ENCODE measurements around the gene MUCL3.
"Not testable (repeated sequence)": the region's sequence is repeated elsewhere in the genome, so short reads cannot be mapped to it uniquely, and the experiment has no call there.

The MUCL3 gene, protein sequence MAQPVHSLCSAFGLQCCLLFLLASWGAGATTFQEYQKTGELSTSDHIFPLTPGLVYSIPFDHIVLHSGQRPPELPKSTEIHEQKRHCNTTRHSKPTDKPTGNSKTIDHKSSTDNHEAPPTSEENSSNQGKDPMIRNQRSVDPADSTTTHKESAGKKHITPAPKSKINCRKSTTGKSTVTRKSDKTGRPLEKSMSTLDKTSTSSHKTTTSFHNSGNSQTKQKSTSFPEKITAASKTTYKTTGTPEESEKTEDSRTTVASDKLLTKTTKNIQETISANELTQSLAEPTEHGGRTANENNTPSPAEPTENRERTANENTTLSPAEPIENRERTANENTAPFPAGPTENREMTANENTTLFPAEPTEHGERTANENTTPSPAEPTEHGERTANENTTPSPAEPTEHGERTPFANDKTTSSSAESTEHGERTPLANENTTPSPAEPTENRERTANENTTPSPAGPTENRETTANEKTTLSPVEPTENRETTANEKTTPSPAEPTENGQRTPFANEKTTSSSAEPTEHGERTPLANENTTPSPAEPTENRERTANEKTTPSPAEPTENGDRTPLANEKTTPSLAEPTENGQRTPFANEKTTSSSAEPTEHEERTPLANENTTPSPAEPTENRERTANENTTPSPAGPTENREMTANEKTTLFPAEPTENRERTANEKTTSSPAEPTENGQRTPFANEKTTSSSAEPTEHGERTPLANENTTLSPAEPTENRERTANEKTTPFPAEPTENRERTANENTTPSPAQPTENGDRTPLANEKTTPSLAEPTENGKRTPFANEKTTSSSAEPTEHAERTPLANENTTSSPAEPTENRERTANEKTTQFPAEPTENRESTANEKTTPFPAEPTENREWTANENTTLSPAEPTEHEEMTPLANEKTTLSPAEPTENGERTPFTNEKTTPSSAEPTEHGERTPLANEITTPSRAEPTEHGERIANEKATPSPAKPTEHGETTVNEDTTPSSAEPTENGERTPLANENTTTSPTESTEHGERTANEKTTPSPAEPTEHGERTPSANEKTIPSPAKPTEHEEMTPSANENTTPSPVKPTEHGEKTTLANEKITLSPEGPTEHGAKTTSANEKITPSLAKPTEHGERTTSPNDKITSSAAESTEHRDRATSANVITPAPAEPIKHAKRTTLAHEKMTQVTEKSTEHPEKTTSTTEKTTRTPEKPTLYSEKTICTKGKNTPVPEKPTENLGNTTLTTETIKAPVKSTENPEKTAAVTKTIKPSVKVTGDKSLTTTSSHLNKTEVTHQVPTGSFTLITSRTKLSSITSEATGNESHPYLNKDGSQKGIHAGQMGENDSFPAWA (N-terminal part only)

DNA sequence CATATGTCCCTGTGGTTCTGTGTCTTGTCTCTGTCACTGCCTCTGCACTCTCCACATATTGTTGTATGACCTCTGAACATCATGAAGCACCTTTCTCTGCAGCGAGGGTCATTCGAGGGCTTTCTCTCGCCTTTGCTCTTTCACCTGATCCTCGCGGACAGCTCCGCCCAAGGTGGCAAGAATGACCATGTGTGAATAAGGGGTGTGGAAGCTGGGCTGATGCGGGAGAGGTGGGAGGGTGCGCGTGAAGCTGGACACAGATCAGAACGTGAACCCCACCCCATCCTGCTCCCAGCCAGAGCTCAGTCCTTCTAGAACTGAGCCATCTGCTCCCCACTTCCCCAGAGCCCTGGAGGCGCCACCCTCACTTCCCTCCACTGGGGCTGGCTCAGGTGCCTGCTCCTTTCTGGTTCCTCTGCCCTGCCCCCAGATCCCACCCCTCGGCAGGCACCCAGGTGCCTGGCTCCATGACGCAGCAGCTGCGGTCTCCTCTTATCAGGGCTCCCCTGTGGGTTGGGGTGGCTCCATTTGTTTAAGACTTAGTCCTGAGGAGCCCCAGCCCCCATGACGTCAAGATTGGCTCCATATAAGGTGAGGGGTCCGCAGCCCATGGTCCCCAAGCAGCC lies at the start of gene MUCL3:
MUCL3 (plus strand) TSS at position 613 of the 626 bp plus-strand sequence. CDS start 27 bp downstream, outside the sequence.
- DNase-seq: no peak

DNA sequence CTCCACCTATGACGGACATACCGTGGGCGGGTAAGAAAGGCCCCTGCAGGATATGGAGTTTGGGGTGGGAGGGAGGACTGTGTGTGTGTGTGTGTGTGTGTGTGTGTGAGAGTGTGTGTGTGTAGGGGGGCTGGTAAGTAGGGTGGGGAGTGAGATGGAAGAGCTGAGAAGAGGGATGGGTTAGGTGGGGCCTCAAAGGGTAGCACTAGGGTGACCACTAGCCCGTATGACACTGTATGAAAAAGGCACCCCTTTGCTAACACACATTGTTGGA lies 49.4 kb upstream of the MUCL3 start:
- no peak for DNase-seq

DNA sequence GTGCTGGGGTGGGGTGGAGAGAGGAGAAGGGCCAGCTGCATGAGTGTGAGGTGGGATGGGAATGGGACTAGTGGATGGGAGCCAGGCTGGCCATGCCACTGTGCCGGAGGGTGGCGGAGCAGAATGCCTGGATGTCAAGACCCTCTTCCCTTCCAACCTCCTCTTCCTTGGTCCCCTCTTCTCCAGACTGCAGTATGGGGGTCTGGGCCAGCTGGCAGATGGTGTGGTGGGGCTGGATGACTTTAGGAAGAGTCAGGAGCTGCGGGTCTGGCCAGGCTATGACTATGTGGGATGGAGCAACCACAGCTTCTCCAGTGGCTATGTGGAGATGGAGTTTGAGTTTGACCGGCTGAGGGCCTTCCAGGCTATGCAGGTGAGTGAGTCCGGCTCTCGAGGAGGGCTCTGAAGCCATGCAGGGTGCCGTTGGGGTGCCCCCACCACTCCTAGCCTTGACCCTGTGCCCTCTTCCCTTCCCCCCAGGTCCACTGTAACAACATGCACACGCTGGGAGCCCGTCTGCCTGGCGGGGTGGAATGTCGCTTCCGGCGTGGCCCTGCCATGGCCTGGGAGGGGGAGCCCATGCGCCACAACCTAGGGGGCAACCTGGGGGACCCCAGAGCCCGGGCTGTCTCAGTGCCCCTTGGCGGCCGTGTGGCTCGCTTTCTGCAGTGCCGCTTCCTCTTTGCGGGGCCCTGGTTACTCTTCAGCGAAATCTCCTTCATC lies 48.8 kb upstream of the MUCL3 start:
- DNase-seq: no peak

DNA sequence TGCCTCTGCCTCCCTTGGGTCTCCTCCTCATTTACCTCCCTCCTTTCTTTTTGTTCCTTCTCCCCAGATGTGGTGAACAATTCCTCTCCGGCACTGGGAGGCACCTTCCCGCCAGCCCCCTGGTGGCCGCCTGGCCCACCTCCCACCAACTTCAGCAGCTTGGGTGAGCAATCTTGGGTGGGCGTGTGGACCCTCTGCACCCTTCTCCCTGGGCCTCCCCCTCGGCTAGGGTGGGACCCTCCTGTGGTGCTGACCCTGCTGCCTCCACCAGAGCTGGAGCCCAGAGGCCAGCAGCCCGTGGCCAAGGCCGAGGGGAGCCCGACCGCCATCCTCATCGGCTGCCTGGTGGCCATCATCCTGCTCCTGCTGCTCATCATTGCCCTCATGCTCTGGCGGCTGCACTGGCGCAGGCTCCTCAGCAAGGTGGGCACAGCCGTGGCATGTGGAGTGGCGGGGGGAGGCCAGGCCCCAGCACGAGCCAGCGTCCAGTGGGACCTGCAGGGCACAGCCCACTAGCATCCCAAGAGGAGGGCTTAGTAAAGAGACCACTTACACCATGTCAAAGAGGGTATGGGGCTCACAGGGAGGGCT lies 47.7 kb upstream of the MUCL3 start:
- no peak for DNase-seq

DNA sequence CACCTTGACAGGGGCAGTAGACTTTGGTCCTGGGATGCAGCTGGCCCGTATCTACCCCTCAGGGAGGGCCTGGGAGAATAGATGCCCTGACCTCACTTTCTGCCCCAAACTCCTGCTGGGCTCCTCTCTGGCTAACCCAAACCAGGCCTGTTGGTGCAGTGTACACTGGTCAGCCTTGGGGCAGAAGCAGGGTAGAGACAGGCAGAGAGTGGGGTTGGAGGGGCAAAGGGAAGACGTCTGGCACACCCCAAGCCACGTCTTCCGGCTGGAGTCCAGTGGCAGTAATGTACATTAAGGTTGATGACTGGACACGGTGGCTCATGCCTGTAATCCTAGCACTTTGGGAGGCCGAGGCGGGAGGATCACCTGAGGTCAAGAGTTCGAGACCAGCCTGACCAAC lies 47.1 kb upstream of the MUCL3 start:
- no peak for DNase-seq

DNA sequence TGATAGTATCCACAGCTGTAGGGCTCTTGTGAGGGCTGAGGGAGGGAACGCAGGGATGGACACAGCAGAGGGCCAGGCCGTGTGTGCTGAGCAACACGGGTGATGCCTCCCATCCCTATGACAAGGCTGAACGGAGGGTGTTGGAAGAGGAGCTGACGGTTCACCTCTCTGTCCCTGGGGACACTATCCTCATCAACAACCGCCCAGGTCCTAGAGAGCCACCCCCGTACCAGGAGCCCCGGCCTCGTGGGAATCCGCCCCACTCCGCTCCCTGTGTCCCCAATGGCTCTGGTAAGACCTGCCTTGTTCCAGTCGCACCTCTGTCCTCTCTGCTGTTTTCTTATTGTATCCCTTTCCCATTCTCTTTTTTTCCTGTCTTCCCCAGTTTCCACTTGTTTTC lies 46.4 kb upstream of the MUCL3 start:
- DNase-seq: no peak

DNA sequence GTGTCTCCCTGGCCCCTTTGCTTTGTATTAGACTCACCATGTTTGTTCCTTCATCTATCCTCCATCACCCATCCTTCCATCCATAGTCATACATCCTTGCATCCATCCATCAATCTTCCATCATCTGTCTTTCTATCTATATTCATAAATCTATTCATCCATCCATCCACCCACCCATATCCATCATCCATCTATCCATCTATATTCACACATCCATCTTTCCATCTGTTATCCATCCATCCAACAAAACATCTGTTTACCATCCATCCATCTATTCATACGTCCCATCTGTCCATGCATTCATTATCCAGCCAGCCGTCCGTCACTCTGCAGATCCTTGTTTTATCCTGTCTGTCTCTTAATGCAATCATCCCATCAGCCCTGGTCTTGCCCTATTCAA lies 45.8 kb upstream of the MUCL3 start:
- no peak for DNase-seq

DNA sequence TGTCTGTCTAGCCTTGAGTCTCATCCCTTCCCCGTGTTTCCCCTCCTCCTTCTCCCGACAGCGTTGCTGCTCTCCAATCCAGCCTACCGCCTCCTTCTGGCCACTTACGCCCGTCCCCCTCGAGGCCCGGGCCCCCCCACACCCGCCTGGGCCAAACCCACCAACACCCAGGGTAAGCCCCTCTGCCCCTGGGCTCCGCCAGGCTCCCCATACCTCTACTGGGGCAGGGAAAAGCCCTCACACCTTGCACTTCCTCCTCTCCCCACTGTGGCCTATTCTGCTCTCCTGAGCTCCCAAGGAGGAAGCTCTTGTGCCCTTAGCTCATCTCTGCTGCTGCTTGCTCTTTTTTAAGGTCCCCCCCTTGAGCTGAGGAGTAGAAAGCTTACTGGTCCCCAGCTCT lies 45.4 kb upstream of the MUCL3 start:
- DNase-seq: no peak

DNA sequence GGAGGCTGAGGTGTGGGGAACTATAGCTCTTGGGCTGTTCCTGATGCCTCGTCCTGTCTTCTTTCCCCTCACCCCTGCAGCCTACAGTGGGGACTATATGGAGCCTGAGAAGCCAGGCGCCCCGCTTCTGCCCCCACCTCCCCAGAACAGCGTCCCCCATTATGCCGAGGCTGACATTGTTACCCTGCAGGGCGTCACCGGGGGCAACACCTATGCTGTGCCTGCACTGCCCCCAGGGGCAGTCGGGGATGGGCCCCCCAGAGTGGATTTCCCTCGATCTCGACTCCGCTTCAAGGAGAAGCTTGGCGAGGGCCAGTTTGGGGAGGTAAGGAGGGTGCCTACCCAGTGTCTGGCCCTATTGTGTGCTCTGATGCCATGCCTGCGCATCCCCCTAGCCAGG lies 44.2 kb upstream of the MUCL3 start:
- DNase-seq: no peak

DNA sequence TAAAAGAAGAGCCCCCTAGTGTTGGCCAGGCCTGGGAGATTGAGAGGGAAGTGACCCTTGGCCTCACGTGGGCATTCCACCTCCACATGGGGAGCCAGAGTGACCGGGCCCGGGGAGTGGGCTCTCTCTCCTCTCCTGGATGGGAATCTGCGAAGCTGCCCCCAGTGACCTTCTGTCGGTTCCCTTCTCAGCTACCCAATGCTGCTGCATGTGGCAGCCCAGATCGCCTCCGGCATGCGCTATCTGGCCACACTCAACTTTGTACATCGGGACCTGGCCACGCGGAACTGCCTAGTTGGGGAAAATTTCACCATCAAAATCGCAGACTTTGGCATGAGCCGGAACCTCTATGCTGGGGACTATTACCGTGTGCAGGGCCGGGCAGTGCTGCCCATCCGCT lies 42.9 kb upstream of the MUCL3 start:
- DNase-seq: no peak

DNA sequence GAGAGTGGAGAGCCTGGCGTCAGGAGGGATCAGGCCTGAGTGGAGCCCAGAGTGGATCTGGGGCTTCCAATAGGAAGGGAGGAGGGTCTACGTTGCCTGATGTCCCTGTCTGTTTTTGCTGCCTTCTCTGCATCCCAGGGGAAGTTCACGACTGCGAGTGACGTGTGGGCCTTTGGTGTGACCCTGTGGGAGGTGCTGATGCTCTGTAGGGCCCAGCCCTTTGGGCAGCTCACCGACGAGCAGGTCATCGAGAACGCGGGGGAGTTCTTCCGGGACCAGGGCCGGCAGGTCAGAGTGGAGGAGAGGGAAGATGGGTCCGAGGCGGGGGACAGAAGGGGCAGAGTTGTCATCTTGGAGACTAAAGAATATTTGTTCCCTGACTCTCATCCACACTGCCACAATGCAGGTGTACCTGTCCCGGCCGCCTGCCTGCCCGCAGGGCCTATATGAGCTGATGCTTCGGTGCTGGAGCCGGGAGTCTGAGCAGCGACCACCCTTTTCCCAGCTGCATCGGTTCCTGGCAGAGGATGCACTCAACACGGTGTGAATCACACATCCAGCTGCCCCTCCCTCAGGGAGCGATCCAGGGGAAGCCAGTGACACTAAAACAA lies 41.9 kb upstream of the MUCL3 start:
- DNase-seq: no peak

DNA sequence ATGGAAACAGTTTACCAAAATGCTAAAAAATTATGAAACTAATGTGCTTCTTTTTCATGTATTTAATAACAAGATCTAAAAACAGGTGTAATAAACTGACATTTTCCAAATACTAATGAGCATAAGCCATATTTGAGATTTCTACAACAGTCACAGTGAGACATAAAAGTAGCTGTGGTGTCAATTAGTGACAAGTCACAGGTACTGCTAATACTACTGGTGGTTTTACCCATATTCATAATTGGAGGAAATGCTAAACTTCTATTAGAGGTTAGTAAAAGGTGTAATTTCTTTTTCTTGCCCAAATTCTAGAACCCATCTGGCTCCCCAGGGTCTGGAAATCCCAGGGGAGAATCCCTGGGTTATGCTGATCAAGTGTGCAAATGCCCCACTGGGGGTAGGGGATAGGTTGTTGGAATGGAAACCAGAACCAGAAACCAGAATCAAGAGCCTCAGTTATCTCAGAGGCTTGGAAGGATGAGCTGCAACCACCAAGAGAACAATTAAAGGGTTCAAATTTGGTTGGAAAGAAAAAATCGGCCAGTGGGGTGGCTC lies 39.8 kb upstream of the MUCL3 start:
- no peak for DNase-seq

DNA sequence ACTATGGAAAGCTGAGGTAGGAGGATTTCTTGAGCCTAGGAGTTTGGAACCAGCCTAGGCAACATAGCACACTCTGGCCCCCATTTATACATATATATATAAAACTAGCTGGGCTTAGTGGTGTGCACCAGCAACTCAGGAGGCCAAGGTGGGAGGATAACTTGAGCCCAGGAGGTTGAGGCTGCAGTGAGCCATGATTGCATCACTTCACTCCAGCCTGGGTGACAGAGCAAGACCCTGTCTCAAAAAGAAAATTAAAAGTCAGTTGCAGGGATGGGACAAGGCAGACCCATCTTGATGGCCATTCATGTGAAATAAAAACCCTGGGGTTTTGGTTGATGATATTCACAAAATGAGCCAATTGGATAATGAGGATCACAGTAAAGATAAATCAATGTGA lies 39.3 kb upstream of the MUCL3 start:
- no peak for DNase-seq

DNA sequence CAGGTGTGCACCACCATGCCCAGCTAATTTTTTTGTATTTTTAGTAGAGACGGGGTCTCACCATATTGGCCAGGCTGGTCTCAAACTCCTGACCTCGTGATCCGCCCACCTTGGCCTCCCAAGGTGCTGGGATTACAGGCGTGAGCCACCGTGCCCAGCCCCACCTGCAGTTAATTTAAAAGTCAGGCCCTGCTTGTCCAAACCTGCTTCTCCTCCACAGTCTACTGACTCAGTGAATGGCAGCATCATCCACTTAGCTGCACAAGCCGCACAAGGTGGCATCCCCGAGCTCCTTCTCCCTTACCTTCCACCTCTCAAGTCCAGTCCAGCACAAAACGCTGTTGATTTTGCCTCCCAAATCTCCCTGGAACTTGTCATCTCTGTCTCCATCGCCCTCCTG lies 38.6 kb upstream of the MUCL3 start:
- DNase-seq: not testable (repeated sequence)

DNA sequence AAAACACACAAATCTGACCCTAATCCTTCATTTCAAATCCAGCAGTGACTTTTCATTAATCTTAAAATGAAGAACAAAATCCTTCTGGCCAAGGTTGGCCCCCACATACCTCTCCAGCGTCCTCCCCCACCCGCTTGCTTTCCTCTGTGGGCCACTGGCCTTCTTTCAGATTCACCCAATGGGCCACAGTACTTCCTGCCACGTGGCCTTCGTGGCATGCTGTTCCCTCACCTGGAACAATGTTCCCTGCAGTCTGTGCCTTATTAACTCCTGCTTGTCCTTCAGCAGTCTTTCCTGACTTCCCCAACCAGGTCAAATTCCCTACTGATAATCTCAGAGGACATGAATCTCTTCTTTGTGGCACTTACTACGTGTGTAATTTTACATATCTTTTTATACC lies 38.1 kb upstream of the MUCL3 start:
- DNase-seq: no peak

DNA sequence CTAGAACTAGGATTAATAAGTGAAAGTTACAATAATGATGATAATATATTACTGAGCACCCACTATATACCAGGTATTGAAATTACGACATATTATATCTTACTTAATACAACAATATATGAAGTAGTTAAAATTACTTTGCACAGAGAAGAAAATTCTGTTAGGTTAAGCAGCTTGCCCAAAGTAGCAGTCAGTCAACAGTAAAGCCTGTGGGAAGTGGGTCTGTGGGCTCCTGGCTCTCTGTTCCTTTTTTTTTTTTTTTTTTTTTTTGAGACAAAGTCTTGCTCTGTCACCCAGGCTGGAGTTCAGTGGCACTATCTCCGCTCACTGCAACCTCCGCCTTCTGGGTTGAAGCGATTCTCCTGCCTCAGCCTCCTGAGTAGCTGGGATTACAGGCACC lies 37.5 kb upstream of the MUCL3 start:
- no peak for DNase-seq

DNA sequence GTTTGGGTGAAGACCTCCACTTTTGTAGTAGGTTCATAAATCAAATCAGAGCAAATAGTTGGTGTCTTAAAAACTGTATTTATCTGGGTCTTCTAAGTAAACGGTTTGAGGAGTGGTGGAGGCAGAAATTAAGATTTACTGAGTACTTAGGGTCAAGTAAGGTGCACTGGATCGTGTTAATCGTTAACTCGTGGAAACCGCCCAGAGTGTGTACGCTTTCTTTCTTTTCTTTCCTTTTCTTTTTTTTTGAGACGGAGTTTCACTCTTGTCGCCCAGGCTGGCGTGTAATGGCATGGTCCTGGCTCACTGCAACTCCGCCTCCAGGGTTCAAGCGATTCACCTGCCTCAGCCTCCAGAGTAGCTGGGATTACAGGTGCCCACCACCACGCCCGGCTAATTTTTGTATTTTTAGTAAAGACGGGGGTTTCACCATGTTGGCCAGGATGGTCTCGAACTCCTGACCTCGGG lies 33.4 kb upstream of the MUCL3 start:
- DNase-seq: not testable (repeated sequence)

DNA sequence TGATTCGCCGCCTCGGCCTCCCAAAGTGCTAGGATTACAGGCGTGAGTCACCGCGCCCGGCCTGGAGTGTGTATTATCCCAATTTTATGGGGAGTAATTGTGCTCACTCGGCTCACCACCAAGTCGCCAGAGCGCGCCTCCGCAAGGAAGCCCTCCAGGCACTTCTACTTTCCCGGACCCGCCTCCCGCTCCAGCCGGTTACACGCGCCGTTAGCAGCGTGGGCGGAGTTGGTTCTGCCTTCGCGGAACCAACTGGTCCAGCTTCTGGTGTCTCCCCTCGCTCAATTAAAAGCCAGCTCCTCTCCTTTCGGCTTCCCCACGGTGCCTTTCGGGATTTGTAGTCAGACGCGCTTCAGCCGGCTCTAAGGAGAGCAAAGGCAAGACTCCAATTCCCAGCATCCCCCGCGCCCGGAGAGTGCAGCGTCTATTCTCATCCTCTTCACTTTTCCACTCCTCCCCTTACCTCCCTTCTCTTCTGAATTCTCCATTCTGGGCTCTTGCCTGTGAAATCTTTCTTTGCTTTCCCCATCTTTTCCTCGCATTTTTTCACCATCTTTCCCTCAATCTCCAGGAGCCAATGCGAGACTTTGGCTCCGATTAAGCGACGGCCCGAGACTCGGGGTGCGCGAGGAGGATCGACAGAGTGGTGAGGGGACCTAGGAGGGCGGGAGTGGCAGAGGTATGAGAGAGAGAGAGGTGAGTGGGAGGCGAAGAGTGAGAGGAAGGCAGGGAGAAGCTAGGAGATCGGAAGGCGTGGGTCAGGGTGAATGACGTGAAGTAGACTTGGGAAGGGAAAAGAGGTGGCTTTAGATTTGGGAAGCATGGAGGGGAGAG lies 32.8 kb upstream of the MUCL3 start, which contains the start of gene GTF2H4:
GTF2H4 (plus strand) TSS at position 450 of the 834 bp plus-strand sequence.
- peak; percentile 91 for DNase-seq

DNA sequence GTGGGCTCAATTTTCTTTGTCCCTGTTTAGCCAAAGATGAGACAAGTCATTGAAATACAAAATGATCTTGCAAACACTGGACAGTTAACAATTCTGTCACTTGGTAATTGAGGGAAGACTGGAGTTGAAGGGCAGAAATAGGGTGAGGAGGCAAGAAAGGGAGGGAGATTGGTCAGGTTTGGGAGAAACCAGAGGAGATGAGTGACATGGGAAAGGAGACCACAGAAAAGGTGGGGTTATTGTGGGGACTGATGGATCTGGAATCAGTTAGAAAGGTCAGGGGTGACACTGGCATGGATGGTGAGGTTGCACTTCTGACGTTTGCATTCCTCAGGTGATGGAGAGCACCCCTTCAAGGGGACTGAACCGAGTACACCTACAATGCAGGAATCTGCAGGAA lies 32.1 kb upstream of the MUCL3 start:
- no peak for DNase-seq

DNA sequence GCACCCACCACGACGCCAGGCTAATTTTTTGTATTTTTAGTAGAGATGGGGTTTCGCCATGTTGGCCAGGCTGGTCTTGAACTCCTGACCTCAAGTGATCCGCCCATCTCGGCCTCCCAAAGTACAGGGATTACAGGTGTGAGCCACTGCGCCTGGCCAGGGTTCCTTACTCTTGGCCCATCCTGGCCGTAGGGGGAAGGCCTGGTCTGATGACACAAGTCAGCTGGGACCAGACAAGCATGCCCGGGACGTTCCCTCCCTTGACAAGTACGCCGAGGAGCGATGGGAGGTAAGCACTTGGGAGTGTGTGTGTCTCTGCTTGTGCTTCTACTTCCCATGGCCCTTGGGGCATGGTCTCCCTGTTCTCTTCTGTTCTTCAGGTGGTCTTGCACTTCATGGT lies 30.3 kb upstream of the MUCL3 start:
- DNase-seq: not testable (repeated sequence)
